Large intestine (tissue), 3 donors: ENCODE results near the gene NID2. TPM values are rescaled to one million over a fixed set of nuclear protein-coding genes. Genes with fewer than 3 reads are reported as not detected.

Experiments
- DNase-seq, 2 donors: peaks; one replicate each; pipeline versions ENCODE4 v3.0.0 to v3.0.0-alpha.2; 2013
- H3K27ac ChIP-seq: one replicate; pipeline ENCODE4 v1.5.1; 2013; ENCODE audit warnings: low read length
- H3K27me3 ChIP-seq: 2 replicates; pipeline ENCODE4 v1.6.1; 2013; ENCODE audit warnings: low read length; ENCODE audit not compliant: control insufficient read depth, insufficient read depth
- H3K36me3 ChIP-seq: 2 replicates; pipeline ENCODE4 v1.6.1; 2013; ENCODE audit warnings: low read length; ENCODE audit not compliant: control insufficient read depth, insufficient read depth
- H3K4me1 ChIP-seq: one replicate; pipeline ENCODE4 v1.6.1; 2013; ENCODE audit warnings: low read length; ENCODE audit not compliant: control insufficient read depth, insufficient read depth
- H3K4me3 ChIP-seq: one replicate; pipeline ENCODE4 v1.5.1; 2013; ENCODE audit warnings: low read length
- H3K9me3 ChIP-seq: one replicate; pipeline ENCODE4 v1.6.1; 2013; ENCODE audit warnings: mild to moderate bottlenecking, low read depth, low read length, moderate library complexity; ENCODE audit not compliant: control insufficient read depth
- WGBS: methylation state at CpG from one replicate; pipeline ENCODE4 v1.1.5; 2013; ENCODE audit warnings: low lambda C conversion rate; ENCODE audit not compliant: insufficient coverage; 5-methylcytosine and 5-hydroxymethylcytosine counted together
- polyA plus RNA-seq: library from polyadenylated mRNA; unstranded; fragments of 120-200 nt; gene quantifications from one replicate; pipeline ENCODE4 v1.2.1, GENCODE V29; 2013

NID2 gene
- polyA plus RNA-seq, 1 donor = 21.1 TPM

GRCh38 chr14:52103416-52103815 lies 34.6 kb upstream of the NID2 start:
- WGBS = 100% methylated on average over 2 of the region's 8 CpGs
- H3K27ac ChIP-seq = no peak overlapping the region
- no peak overlapping the region for H3K4me3 ChIP-seq
- H3K4me1 ChIP-seq = no peaks in the 10 kb centered on the region
- no peaks in the 10 kb centered on the region for H3K9me3 ChIP-seq
- H3K27me3 ChIP-seq = no peaks in the 10 kb centered on the region
- no peak for DNase-seq
- no peaks in the 10 kb centered on the region for H3K36me3 ChIP-seq

- 80% methylated on average over 1 of the region's 4 CpGs for WGBS
- Histone ChIP-seq H3K4me3 (no peak overlapping the region), H3K27ac (no peak overlapping the region), H3K4me1 (no peaks in the 10 kb centered on the region), H3K9me3 (no peaks in the 10 kb centered on the region), H3K36me3 (no peaks in the 10 kb centered on the region), H3K27me3 (no peaks in the 10 kb centered on the region)
- DNase-seq = no peak
Measured at GRCh38 chr14:52095794-52096193, 26.9 kb upstream of the NID2 start.

- 82% methylated on average over 2 of the region's 3 CpGs for WGBS
- H3K27ac ChIP-seq = no peak overlapping the region
Measured at GRCh38 chr14:52095336-52095735, 26.5 kb upstream of the NID2 start.

GRCh38 chr14:52094546-52095271 lies 25.9 kb upstream of the NID2 start:
- 40% methylated on average over 2 of the region's 4 CpGs for WGBS
- H3K9me3 ChIP-seq = no peaks in the 10 kb centered on the region
- DNase-seq = no peak

More at GRCh38 chr14:52095336-52095735, 26.5 kb upstream of the NID2 start:
- no peak overlapping the region for H3K4me3 ChIP-seq
- H3K27me3 ChIP-seq = no peaks in the 10 kb centered on the region
- no peaks in the 10 kb centered on the region for H3K9me3 ChIP-seq
- H3K4me1 ChIP-seq = no peaks in the 10 kb centered on the region
- no peaks in the 10 kb centered on the region for H3K36me3 ChIP-seq
- DNase-seq = no peak

GRCh38 chr14:52091928-52092327 lies 23.1 kb upstream of the NID2 start:
- no peaks in the 10 kb centered on the region for H3K9me3 ChIP-seq
- no peak for DNase-seq

More at GRCh38 chr14:52094546-52095271, 25.9 kb upstream of the NID2 start:
- H3K27ac ChIP-seq = no peak overlapping the region
- H3K36me3 ChIP-seq = no peaks in the 10 kb centered on the region
- no peak overlapping the region for H3K4me3 ChIP-seq
- no peaks in the 10 kb centered on the region for H3K4me1 ChIP-seq
- H3K27me3 ChIP-seq = no peaks in the 10 kb centered on the region

GRCh38 chr14:52090936-52091335 lies 22.1 kb upstream of the NID2 start:
- Histone ChIP-seq H3K9me3 (no peaks in the 10 kb centered on the region), H3K36me3 (no peaks in the 10 kb centered on the region), H3K27ac (no peak overlapping the region), H3K4me3 (no peak overlapping the region), H3K4me1 (no peaks in the 10 kb centered on the region), H3K27me3 (no peaks in the 10 kb centered on the region)
- no peak for DNase-seq
- WGBS = no CpG with 5 or more reads among the region's 4 CpGs

More at GRCh38 chr14:52091928-52092327, 23.1 kb upstream of the NID2 start:
- H3K4me3 ChIP-seq = no peak overlapping the region
- no peak overlapping the region for H3K27ac ChIP-seq
- H3K36me3 ChIP-seq = no peaks in the 10 kb centered on the region
- no peaks in the 10 kb centered on the region for H3K4me1 ChIP-seq
- H3K27me3 ChIP-seq = no peaks in the 10 kb centered on the region

GRCh38 chr14:52089218-52089617 lies 20.4 kb upstream of the NID2 start:
- Histone ChIP-seq H3K4me1 (no peaks in the 10 kb centered on the region), H3K4me3 (no peak overlapping the region), H3K27ac (no peak overlapping the region), H3K27me3 (no peaks in the 10 kb centered on the region), H3K9me3 (no peaks in the 10 kb centered on the region), H3K36me3 (no peaks in the 10 kb centered on the region)
- WGBS = 67% methylated on average over 1 of the region's 1 CpG
- peak in 1 of 2 donors; percentile 11 for DNase-seq

- Histone ChIP-seq H3K9me3 (peaks cover 3% of the 10 kb centered on the region), H3K36me3 (no peaks in the 10 kb centered on the region), H3K4me1 (no peaks in the 10 kb centered on the region), H3K27me3 (no peaks in the 10 kb centered on the region), H3K4me3 (no peak overlapping the region), H3K27ac (no peak overlapping the region)
- DNase-seq = no peak
- no CpG with 5 or more reads among the region's 4 CpGs for WGBS
Measured at GRCh38 chr14:52086711-52087110, 17.9 kb upstream of the NID2 start.

- H3K4me3 ChIP-seq = no peak overlapping the region
- H3K27ac ChIP-seq = no peak overlapping the region
- H3K4me1 ChIP-seq = no peaks in the 10 kb centered on the region
- peaks cover 3% of the 10 kb centered on the region for H3K9me3 ChIP-seq
- no peaks in the 10 kb centered on the region for H3K27me3 ChIP-seq
- H3K36me3 ChIP-seq = no peaks in the 10 kb centered on the region
- DNase-seq = no peak
Measured at GRCh38 chr14:52082903-52083302, 14.0 kb upstream of the NID2 start.

GRCh38 chr14:52081964-52082363 lies 13.1 kb upstream of the NID2 start:
- Histone ChIP-seq H3K36me3 (no peaks in the 10 kb centered on the region), H3K9me3 (peaks cover 3% of the 10 kb centered on the region), H3K27me3 (no peaks in the 10 kb centered on the region), H3K4me3 (no peak overlapping the region), H3K4me1 (no peaks in the 10 kb centered on the region), H3K27ac (no peak overlapping the region)
- WGBS = 100% methylated on average over 1 of the region's 3 CpGs
- DNase-seq = no peak
